ENCODE measurements around the gene GNAL. TPM values are rescaled to one million over a fixed set of nuclear protein-coding genes. Genes with fewer than 3 reads are reported as not detected.

The GNAL gene
- total and polyA plus RNA-seq, 2 experiments from 2014 or later = 7.5 to 21.6 TPM

DNA sequence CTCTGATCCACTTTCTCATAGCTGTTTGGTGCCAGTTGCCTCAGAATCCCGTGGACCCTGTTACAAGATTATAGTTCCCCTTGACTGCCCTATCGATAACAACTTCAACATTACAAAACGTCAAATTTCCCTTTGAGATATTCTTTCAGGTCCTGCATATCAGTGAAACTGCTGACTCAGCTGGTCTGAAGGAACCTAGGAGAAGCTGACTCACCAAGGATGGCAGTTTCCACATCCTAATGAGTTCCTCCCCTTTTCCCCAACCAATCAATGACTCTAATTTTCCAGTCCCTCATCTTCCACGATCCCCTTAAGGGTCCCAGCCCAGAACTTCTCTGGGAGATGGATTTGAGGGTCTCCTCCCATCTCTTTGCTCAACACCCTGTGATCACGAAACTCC lies 27.6 kb upstream of the GNAL start (continued):
- TF ChIP-seq, protein P1, sequence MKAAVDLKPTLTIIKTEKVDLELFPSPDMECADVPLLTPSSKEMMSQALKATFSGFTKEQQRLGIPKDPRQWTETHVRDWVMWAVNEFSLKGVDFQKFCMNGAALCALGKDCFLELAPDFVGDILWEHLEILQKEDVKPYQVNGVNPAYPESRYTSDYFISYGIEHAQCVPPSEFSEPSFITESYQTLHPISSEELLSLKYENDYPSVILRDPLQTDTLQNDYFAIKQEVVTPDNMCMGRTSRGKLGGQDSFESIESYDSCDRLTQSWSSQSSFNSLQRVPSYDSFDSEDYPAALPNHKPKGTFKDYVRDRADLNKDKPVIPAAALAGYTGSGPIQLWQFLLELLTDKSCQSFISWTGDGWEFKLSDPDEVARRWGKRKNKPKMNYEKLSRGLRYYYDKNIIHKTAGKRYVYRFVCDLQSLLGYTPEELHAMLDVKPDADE (IDR thresholded peaks at IDR 0.05) = no peak
- no peak for TF ChIP-seq STAT1 (IDR thresholded peaks at IDR 0.05; ENCODE audit: unreplicated experiment)

DNA sequence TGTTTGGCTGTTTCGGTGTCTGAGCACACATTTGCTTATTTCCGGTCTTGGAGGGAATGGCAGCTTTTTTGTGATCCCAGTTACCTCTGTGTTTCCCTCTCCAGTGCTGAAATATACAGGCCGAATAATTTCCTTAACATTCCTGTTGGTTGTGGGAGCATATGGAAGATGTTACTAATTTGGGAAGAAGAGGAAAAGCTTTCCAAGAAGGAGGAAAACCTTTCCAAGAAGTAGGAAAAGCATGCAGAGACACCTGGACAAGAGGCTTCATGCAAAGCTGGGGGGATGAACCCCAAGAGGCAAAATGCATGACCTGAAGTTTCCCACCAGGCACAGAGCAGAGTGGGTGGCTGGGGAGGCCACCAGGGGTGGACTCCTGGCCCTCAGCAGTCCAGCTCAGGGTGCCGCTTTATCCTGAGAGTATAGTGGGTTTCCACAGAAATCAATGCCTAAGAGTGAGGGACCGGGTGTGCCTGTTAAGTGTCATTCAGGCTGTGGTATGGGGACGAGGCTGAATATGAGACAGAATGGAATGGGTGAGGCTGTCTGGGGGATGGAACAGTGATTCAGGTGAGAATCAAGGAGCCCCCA lies 25.5 kb upstream of the GNAL start:
- no peak overlapping the region for H3K4me3 Mint-ChIP-seq
- Histone ChIP-seq H3K36me3 (ENCODE audit: insufficient read depth) (no peaks in the 10 kb centered on the region), H3K4me2 (no peak overlapping the region), H3K79me2 (replicated peaks; ENCODE audit: insufficient read depth) (no peaks in the 10 kb centered on the region), H3K27ac (ENCODE audit: low read depth) (no peak overlapping the region), H4K20me1 (replicated peaks; ENCODE audit: insufficient read depth) (no peaks in the 10 kb centered on the region), H3K4me3 (no peak overlapping the region), H2AFZ (no peak overlapping the region), H3K27me3 (ENCODE audit: insufficient read depth) (no peaks in the 10 kb centered on the region), H3F3A (replicated peaks; ENCODE audit: low read depth) (no peaks in the 10 kb centered on the region), H3K9me2 (ENCODE audit: insufficient read depth) (peaks cover 9% of the 10 kb centered on the region), H3K4me1 (ENCODE audit: insufficient read depth) (no peaks in the 10 kb centered on the region; the same call in 1 of the 2 replicates)
- H3K27me3 Mint-ChIP-seq (ENCODE audit: insufficient read depth, low read depth, poor library complexity) = no peaks in the 10 kb centered on the region
- no peak for DNase-seq (ENCODE audit: low spot score)
- no peaks in the 10 kb centered on the region for H3K9me3 Mint-ChIP-seq
- H3K27ac Mint-ChIP-seq = no peak overlapping the region
- H3K4me1 Mint-ChIP-seq = peaks cover 10% of the 10 kb centered on the region
- H3K36me3 Mint-ChIP-seq (ENCODE audit: low read depth) = no peaks in the 10 kb centered on the region
- no peak for ATAC-seq
- TF ChIP-seq ZNF114 (CRISPR knock-in tag; IDR thresholded peaks at IDR 0.05) (no peak), ZNF331 (CRISPR knock-in tag; IDR thresholded peaks at IDR 0.05; ENCODE audit: low read depth) (no peak), STAT1 (IDR thresholded peaks at IDR 0.05; ENCODE audit: unreplicated experiment) (no peak), JUNB (IDR thresholded peaks at IDR 0.05; ENCODE audit: unreplicated experiment) (no peak), POLR2AphosphoS5 (IDR thresholded peaks at IDR 0.05; ENCODE audit: low read depth) (no peak), CREB1 (CRISPR knock-in tag; IDR thresholded peaks at IDR 0.05; ENCODE audit: low read depth) (no peak), EZH2 (IDR thresholded peaks at IDR 0.05; ENCODE audit: low read depth, unreplicated experiment) (no peak), EZH2phosphoT487 (IDR thresholded peaks at IDR 0.05; ENCODE audit: unreplicated experiment) (no peak), NANOG (IDR thresholded peaks at IDR 0.05; ENCODE audit: borderline replicate concordance) (no peak)
- TF ChIP-seq, protein P2, sequence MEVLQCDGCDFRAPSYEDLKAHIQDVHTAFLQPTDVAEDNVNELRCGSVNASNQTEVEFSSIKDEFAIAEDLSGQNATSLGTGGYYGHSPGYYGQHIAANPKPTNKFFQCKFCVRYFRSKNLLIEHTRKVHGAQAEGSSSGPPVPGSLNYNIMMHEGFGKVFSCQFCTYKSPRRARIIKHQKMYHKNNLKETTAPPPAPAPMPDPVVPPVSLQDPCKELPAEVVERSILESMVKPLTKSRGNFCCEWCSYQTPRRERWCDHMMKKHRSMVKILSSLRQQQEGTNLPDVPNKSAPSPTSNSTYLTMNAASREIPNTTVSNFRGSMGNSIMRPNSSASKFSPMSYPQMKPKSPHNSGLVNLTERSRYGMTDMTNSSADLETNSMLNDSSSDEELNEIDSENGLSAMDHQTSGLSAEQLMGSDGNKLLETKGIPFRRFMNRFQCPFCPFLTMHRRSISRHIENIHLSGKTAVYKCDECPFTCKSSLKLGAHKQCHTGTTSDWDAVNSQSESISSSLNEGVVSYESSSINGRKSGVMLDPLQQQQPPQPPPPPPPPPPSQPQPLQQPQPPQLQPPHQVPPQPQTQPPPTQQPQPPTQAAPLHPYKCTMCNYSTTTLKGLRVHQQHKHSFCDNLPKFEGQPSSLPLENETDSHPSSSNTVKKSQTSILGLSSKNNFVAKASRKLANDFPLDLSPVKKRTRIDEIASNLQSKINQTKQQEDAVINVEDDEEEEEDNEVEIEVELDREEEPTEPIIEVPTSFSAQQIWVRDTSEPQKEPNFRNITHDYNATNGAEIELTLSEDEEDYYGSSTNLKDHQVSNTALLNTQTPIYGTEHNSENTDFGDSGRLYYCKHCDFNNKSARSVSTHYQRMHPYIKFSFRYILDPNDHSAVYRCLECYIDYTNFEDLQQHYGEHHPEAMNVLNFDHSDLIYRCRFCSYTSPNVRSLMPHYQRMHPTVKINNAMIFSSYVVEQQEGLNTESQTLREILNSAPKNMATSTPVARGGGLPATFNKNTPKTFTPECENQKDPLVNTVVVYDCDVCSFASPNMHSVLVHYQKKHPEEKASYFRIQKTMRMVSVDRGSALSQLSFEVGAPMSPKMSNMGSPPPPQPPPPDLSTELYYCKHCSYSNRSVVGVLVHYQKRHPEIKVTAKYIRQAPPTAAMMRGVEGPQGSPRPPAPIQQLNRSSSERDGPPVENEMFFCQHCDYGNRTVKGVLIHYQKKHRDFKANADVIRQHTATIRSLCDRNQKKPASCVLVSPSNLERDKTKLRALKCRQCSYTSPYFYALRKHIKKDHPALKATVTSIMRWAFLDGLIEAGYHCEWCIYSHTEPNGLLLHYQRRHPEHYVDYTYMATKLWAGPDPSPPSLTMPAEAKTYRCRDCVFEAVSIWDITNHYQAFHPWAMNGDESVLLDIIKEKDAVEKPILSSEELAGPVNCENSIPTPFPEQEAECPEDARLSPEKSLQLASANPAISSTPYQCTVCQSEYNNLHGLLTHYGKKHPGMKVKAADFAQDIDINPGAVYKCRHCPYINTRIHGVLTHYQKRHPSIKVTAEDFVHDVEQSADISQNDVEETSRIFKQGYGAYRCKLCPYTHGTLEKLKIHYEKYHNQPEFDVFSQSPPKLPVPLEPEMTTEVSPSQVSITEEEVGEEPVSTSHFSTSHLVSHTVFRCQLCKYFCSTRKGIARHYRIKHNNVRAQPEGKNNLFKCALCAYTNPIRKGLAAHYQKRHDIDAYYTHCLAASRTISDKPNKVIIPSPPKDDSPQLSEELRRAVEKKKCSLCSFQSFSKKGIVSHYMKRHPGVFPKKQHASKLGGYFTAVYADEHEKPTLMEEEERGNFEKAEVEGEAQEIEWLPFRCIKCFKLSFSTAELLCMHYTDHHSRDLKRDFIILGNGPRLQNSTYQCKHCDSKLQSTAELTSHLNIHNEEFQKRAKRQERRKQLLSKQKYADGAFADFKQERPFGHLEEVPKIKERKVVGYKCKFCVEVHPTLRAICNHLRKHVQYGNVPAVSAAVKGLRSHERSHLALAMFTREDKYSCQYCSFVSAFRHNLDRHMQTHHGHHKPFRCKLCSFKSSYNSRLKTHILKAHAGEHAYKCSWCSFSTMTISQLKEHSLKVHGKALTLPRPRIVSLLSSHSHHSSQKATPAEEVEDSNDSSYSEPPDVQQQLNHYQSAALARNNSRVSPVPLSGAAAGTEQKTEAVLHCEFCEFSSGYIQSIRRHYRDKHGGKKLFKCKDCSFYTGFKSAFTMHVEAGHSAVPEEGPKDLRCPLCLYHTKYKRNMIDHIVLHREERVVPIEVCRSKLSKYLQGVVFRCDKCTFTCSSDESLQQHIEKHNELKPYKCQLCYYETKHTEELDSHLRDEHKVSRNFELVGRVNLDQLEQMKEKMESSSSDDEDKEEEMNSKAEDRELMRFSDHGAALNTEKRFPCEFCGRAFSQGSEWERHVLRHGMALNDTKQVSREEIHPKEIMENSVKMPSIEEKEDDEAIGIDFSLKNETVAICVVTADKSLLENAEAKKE (CRISPR knock-in tag; IDR thresholded peaks at IDR 0.05) = no peak
- TF ChIP-seq, protein P3, sequence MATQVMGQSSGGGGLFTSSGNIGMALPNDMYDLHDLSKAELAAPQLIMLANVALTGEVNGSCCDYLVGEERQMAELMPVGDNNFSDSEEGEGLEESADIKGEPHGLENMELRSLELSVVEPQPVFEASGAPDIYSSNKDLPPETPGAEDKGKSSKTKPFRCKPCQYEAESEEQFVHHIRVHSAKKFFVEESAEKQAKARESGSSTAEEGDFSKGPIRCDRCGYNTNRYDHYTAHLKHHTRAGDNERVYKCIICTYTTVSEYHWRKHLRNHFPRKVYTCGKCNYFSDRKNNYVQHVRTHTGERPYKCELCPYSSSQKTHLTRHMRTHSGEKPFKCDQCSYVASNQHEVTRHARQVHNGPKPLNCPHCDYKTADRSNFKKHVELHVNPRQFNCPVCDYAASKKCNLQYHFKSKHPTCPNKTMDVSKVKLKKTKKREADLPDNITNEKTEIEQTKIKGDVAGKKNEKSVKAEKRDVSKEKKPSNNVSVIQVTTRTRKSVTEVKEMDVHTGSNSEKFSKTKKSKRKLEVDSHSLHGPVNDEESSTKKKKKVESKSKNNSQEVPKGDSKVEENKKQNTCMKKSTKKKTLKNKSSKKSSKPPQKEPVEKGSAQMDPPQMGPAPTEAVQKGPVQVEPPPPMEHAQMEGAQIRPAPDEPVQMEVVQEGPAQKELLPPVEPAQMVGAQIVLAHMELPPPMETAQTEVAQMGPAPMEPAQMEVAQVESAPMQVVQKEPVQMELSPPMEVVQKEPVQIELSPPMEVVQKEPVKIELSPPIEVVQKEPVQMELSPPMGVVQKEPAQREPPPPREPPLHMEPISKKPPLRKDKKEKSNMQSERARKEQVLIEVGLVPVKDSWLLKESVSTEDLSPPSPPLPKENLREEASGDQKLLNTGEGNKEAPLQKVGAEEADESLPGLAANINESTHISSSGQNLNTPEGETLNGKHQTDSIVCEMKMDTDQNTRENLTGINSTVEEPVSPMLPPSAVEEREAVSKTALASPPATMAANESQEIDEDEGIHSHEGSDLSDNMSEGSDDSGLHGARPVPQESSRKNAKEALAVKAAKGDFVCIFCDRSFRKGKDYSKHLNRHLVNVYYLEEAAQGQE (IDR thresholded peaks at IDR 0.05; ENCODE audit: unreplicated experiment) = no peak
- TF ChIP-seq, protein P4, sequence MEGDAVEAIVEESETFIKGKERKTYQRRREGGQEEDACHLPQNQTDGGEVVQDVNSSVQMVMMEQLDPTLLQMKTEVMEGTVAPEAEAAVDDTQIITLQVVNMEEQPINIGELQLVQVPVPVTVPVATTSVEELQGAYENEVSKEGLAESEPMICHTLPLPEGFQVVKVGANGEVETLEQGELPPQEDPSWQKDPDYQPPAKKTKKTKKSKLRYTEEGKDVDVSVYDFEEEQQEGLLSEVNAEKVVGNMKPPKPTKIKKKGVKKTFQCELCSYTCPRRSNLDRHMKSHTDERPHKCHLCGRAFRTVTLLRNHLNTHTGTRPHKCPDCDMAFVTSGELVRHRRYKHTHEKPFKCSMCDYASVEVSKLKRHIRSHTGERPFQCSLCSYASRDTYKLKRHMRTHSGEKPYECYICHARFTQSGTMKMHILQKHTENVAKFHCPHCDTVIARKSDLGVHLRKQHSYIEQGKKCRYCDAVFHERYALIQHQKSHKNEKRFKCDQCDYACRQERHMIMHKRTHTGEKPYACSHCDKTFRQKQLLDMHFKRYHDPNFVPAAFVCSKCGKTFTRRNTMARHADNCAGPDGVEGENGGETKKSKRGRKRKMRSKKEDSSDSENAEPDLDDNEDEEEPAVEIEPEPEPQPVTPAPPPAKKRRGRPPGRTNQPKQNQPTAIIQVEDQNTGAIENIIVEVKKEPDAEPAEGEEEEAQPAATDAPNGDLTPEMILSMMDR (conservative IDR thresholded peaks at IDR 0.05; ENCODE audit: low read depth in 2 of 2) = no peak

Data from GM23338 (cell line).